GM18511 (cell line): ENCODE results near the gene ASTN1.

Source experiments
- ATAC-seq: cut with Tn5 transposase; IDR thresholded peaks from one replicate; pipeline ENCODE4 v1.9.1; 2021; ENCODE audit warnings: mild to moderate bottlenecking, moderate library complexity; ENCODE audit not compliant: unreplicated experiment

ASTN1 gene

DNA sequence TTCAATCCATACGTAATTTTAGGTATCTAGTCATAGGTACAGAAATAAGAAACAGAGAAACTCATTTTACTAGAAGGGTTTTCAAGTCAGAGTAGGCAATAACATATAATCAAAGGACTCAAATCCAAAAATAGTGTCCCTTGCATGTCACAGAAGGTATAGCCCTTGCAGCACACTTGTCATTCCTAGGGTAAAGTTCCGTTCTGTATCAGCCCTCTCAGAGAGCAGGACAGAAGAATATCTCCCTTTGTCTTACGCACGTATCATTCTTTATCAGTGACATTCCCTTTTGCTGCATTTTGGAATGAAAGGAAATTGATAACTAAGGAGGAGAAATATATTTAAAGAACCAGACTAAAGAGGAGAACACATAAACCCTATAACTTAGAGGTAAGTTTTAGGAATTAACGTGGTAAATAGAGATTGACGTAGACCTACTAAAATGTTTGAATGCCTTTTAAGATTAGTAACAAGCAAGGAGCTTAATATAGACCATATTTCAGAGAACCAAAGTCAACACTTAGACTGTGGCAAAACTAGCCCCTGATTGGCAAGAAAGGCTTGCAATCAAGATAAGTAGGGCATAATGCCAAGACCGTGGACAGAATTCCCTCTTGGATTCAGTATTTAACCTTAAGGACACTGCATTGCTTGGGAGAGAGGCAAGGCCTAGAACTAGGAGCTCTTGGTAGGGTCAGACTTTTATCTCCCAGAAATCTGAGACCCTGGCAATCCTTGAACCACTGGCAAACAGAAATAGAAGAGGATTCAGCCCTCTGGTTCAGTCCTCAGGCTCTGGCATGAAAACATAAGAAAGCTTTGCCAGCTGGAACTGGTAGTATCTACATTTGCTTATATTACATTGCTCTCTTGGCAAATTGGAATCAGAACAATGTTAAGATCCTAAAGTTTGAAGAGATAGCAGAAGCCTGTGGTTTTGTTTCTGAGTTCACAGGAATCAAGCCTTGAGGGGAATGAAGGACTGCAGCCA is 232.1 kb downstream of the ASTN1 start:
- no peak for ATAC-seq

- no peak for ATAC-seq
These were observed 233.0 kb downstream of the ASTN1 start for GRCh38 chr1:176931526-176931925.

GRCh38 chr1:176926330-176927086 is 238.0 kb downstream of the ASTN1 start:
- ATAC-seq: no peak

GRCh38 chr1:176925223-176925622 is 239.3 kb downstream of the ASTN1 start:
- no peak for ATAC-seq

DNA sequence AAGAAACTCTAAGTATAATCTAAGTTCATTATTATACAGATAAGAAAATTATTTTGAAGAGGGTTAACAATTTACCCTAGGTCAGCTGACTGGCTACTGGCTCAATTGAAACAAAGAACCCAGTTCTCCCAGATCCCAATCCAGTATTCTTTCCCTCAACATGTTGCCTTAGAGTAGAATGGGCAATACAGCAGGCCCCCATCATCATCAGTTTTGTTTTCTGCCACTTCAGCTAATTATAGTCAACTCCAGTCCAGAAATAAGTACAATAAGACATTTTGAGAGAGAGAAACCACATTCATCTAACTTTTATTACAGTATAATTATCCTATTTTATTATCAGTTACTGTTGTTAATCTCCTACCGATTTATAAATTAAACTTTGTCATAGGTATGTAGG is 241.2 kb downstream of the ASTN1 start:
- no peak for ATAC-seq

DNA sequence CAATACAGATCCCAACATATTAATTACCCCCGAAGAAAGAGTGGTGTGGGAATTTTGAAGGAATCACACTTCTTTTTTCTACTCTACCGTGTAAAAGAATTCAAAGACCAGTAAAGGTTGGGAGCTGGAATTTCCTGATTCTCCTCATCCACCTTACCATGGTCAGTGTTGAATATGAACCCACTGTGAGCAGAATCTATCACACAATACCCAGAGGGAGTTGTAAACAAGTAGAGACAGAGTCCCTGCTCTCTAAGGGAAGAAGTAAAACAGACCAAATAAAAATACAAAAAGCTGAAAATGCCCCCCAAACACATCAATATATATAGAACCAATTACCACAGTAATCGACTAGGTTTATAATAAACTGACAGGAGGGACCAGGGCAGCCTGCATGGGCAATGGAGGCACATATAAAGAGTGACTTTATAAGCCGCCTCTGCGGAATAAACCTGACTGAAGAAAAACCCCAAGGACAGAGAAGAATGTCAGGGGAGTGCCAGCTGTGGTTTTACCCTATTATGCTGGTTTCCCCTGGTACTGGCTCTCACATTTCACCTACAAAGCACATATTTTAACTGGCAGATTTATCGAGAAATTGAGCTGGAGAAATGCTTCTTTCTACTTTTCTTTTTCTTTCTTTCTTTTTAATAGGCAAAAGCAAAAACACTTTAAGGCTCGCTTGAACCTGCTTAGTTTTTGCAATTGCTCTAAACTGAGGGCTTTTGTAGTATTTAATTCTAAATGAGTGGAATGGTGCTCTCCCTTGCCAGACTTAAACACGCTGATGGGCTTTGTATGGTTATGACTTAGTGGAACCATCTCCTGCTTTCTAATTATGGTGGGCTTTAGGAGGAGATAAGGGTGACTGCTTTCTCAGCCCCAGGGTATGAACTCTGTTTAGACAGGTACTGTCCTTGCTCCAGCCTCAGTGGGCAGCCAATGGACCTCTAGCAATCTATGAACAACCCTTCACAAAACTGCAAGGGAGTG is 244.8 kb downstream of the ASTN1 start:
- no peak for ATAC-seq

DNA sequence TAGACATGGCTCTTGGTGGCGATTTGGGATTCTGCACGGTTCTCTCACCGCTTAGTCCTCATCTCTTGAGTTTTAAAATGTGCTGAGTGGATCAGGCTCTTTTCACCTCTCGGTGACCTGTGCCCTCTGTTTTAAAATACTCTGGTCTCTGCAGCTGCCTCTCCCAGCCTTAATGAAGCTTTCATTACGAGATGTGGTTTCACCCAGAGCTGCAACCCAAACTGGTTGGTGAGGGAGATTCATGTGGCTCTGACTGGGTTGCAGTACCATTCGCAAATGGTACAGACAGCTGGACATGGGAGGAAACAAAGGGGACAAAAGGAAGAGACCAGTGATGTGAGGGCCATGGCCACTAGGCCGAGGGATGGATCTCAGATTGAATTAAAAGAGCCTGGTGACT is 258.9 kb downstream of the ASTN1 start:
- no peak for ATAC-seq

GRCh38 chr1:176904057-176904751 is 260.3 kb downstream of the ASTN1 start:
- no peak for ATAC-seq

DNA sequence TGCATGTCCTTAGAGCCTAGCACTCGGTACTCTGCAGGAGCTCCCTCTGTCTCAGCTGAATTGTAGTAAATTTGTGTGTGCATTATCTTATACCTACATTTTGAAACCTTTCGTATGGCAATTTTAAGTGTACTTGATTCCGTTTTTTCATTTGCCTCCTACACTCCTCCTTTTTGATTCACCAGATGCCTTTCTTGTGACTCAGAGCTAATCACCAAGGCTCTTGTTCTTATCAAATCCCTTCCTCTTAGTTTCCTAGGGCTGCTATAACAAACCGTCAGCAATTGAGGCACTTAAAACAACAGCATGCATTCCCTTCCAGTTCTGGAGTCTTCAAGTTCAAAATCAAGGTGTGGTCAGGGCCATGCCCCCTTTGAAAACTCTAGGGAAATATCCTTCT is 261.0 kb downstream of the ASTN1 start:
- ATAC-seq: no peak

GRCh38 chr1:176899321-176899720 is 265.2 kb downstream of the ASTN1 start:
- no peak for ATAC-seq

- ATAC-seq: peak; percentile 88
These were observed 266.9 kb downstream of the ASTN1 start for GRCh38 chr1:176897350-176898236.

- no peak for ATAC-seq
These were observed 268.3 kb downstream of the ASTN1 start for GRCh38 chr1:176896216-176896615.

DNA sequence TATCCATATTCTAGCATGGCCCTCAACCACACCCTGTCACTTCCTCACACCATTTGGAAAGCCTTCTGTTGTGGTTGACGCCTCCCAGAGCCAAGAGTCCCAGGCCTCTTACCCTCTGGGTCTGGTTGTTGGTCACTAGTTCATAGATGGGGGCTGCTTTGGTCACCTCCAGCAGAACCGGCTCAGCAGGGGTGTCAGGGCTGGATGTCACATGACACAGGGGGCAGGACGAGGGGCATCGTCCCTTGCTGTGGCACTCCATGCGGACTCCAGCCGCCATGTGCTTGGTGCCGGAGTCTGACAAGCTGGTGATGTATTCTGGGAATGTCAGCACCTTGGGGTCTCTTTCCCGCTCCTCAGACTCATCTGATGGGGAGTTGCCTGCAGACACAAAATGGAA is 270.1 kb downstream of the ASTN1 start:
- ATAC-seq: no peak

DNA sequence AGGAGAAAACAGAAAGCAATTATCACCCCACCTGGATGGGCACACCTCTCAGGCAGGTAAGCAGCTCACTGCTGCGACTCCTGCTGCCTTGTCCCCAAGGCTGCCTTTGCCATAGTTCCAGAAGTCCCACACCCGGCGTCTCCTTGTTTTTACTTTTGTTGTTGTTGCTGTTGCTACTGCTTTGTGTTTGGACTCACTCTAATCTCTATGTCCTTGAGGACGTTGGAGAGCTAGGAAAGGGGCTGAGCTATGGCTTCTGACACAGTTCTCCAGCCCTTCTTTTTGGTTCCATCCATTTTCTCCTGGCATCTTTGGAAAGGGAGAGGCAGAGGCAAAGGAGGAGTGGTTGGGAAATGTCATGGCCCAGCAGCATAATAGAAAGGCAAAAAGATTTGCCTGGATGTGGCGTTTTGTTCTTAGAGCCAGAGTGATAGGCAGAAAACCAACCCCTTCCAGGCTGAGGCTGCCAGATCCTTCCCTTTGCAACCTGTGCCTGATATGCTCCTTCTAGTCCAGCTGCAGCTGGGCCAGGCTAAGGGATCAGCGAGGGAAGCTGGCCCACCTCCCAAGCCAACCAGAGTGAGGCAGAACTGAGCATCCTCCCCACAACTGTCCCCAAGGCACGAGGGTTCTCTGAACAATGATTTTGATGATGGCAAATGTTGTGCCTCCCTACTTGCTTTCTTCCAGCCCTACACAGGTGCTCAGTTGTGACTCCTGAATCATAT is 270.7 kb downstream of the ASTN1 start:
- no peak for ATAC-seq

DNA sequence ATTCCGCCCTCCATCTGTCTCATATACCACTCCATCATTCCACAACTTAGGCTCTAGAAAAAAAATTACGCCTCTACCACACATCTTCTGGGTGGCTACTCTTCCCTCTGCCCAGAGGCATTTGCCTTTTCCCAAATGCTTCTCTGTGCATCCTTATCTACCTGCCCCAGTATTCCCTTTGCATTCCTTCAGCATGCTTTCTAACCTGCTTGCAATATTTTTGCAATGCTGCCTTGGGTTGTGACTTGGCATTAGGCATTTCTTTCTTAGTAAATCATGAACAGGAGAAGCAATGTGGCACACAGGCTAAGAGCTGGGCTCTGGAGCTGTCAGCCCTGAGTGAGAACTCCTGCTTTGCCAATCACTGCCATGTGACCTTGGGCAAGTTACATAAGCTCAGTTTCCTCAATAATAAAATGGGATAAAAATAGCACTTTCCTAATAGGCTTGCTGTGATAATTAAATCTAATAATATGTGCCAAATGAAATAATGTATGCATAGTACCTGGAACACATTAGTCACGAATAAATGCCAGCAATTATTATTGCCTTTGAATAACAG is 276.0 kb downstream of the ASTN1 start:
- no peak for ATAC-seq

DNA sequence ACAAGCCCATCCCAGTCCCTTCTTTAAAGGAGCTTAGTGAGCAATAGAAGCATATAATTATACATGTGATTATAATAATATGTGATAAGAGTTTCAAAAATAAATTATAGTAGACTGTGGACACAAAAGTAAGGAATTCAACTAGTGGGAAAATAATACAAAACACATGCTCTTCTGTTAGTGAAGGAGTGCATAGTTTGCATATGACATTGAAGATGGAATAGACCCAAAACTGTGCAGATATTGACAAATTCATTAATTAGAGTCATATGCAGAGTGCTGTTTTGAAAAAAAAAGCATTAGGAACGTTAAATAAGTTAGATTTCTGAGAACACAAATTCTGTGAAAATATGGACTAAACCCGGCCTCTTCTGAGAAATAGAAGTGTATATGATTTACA is 278.8 kb downstream of the ASTN1 start:
- ATAC-seq: no peak

DNA sequence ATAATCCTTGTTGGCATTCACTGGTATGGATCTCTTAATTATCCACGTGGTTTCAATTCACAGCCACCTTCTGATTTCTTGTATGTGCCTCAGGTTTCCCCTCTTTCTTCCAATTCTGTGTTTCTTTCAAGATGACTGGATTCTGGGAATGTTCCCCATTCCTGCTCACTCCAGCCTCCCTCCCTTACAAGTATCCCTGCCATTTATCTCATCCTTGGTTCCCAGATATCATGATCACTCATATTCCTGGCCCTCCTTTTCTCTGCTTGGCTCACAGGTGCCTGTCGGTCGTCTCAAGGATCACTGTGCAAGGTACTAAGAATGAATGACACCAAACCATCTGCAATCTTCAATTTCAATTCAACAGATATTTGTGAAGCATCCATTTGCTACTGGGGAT is 279.2 kb downstream of the ASTN1 start:
- ATAC-seq: no peak

DNA sequence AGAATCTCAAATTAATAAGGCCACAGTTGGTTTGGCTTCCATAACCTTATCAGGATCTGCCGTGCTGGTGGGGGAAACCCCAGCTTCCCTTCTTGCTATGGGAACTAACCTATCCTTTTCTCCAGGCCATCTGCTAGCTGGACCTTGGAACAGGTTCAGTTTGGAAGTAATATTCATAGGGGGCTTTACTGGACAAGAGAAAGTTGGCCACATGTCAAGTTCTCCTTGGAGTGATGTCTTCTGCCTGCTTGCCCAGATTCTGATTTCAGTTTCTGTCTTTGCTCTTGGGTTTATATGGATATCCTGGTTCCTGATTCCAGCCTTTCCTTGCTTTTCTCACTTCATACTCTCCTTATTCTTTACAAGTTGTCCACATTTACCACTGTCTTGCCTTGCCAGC is 279.6 kb downstream of the ASTN1 start:
- ATAC-seq: no peak
